ENCODE measurements around the gene OR2H2. TPM values are rescaled to one million over a fixed set of nuclear protein-coding genes. Genes with fewer than 3 reads are reported as not detected.
A peak's percentile ranks its signal among the peaks of the same experiment; 100 is the strongest.

The OR2H2 gene
- polyA plus RNA-seq (ENCODE audit: insufficient read length): 0.20 TPM
- long read RNA-seq, donor 1: 0 reads
- long read RNA-seq, donor 2: 0 reads
- long read RNA-seq, donor 3: 0 reads
- long read RNA-seq, donor 4: 0 reads
- long read RNA-seq, donor 5: 0 reads
- long read RNA-seq, donor 6: 0 reads
- long read RNA-seq, donor 7: 0 reads
- long read RNA-seq, donor 8: 0 reads

GRCh38 chr6:29584821-29585220 lies at the start of gene OR2H2:
Gene OR2H2, plus strand, starts transcription at chr6:29585121. Its CDS starts 2,824 bp downstream, at chr6:29587945.
- DNase-seq: no peak

- no peak for DNase-seq
Observed at GRCh38 chr6:29537714-29538403, 47.1 kb upstream of the OR2H2 start.

GRCh38 chr6:29547573-29547972 lies 37.3 kb upstream of the OR2H2 start:
- DNase-seq: no peak

GRCh38 chr6:29552512-29553051 lies 32.3 kb upstream of the OR2H2 start:
- peak; percentile 72 for DNase-seq

GRCh38 chr6:29553268-29554057 lies 31.5 kb upstream of the OR2H2 start:
- peak; percentile 36 for DNase-seq

GRCh38 chr6:29554764-29555163 lies 30.2 kb upstream of the OR2H2 start:
- no peak for DNase-seq

- no peak for DNase-seq
Observed at GRCh38 chr6:29557320-29557719, 27.6 kb upstream of the OR2H2 start.

GRCh38 chr6:29558439-29559079 lies 26.4 kb upstream of the OR2H2 start:
- no peak for DNase-seq

- DNase-seq: no peak
Observed at GRCh38 chr6:29559524-29560287, 25.2 kb upstream of the OR2H2 start, which contains the start of gene UBD. Gene UBD, minus strand, starts transcription at chr6:29559732. Its CDS starts 31 bp downstream, at chr6:29559701.

GRCh38 chr6:29561091-29561490 lies 23.8 kb upstream of the OR2H2 start:
- no peak for DNase-seq

- DNase-seq: no peak
Observed at GRCh38 chr6:29561606-29562181, 23.2 kb upstream of the OR2H2 start.

- no peak for DNase-seq
Observed at GRCh38 chr6:29563435-29563965, 21.4 kb upstream of the OR2H2 start.

- no peak for DNase-seq
Observed at GRCh38 chr6:29564875-29565274, 20.0 kb upstream of the OR2H2 start.

GRCh38 chr6:29566856-29567255 lies 18.1 kb upstream of the OR2H2 start:
- DNase-seq: no peak

GRCh38 chr6:29567541-29567940 lies 17.4 kb upstream of the OR2H2 start:
- no peak for DNase-seq

- DNase-seq: no peak
Observed at GRCh38 chr6:29567991-29568390, 16.9 kb upstream of the OR2H2 start.

- DNase-seq: no peak
Observed at GRCh38 chr6:29576056-29576455, 8.9 kb upstream of the OR2H2 start.

- no peak for DNase-seq
Observed at GRCh38 chr6:29577544-29577943, 7.4 kb upstream of the OR2H2 start.

- peak; percentile 28 for DNase-seq
Observed at GRCh38 chr6:29589423-29590048, 4.6 kb downstream of the OR2H2 start.

- no peak for DNase-seq
Observed at GRCh38 chr6:29590218-29590808, 5.4 kb downstream of the OR2H2 start.
